SHP77 treated with DMSO at 0.1 percent for 48 hours (cell line): ENCODE measurements around the gene CPSF3.

ENCODE experiments used
- DNase-seq: peaks from one replicate; lab custom pipeline; 2025; lab: John Stamatoyannopoulos, UW

The CPSF3 gene

DNA sequence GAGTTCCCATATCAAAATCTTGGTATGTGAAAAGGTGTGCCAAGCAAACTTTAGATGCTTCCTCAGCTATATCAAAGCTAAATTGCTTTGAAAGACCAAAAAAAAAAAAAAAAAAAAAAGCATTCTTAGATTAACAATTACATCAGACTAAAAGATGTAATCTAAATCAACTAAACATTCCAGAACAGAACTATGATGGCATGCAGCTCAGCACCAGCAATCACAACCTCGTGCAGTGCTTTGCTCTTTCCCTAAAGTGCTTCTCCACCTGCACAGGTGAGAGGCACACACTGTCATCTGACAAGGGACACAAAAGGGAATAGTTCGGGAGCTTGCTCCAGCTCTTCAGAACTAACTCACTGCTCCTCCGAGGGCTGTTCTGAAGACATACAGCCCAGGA, 94.7 kb downstream of the CPSF3 start:
- DNase-seq: no peak

DNA sequence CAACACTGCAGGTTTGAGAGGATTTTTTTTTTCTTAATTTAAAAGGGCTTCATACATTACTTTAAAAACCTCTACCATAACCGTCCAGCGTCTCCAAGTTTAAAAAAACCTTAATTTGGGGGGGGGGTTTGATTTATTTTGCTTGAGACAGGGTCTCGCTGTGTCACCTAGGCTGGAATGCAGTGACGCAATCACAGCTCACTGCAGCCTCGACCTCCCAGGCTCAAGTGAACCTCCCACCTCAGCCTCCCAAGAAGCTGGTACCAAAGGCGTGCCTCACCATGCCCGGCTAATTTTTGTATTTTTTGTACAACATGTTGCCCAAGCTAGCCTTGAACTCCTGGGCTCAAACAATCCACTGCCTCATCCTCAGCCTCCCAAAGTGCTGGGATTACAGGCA, 95.3 kb downstream of the CPSF3 start:
- no peak for DNase-seq

DNA sequence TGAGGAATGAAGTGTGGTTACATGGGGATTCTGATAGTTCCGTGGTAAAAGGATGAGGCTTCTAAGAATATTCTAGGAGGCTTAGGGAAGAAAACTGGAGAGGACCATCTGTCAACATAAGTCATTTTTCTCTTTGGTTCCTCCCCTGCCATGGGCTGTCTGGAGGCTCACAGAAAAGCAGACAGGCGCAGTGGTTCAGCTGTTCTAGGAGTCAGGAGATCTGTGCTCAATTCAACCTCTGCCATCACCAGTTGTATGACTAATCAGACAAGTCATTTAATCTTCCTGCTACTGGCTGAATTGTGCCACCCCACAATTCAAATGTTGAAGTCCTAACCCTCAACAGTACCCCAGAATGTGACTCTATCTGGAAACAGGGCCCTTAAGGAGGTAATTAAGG, 95.8 kb downstream of the CPSF3 start:
- no peak for DNase-seq
